HepG2 (cell line): ENCODE data around the gene PSMB11. TPM values are rescaled to one million over a fixed set of nuclear protein-coding genes. Genes with fewer than 3 reads are reported as not detected.
A peak's percentile ranks its signal among the peaks of the same experiment; 100 is the strongest.

ENCODE experiments used
- ATAD3A ChIP-seq: sonication (generic); formaldehyde crosslinking; IDR thresholded peaks from 2 replicates; pipeline ENCODE4 v1.4.0; 2020; ENCODE audit warnings: missing genetic modification reagents
- ATF3 ChIP-seq: sonication (generic); formaldehyde crosslinking; IDR thresholded peaks from 2 replicates; pipeline ENCODE4 v1.4.0; 2020; ENCODE audit warnings: missing genetic modification reagents
- ELK4 ChIP-seq: sonication (generic); formaldehyde crosslinking; IDR thresholded peaks from 2 replicates; pipeline ENCODE4 v1.9.0; 2021; ENCODE audit warnings: missing genetic modification reagents, borderline replicate concordance
- KDM2A ChIP-seq: sonication (generic); formaldehyde crosslinking; IDR thresholded peaks from 2 replicates; pipeline ENCODE4 v1.4.0; 2020; ENCODE audit warnings: low read depth, missing genetic modification reagents, borderline replicate concordance
- KMT2A ChIP-seq: sonication (generic); formaldehyde crosslinking; IDR thresholded peaks from 2 replicates; pipeline ENCODE4 v1.4.0; 2020; ENCODE audit warnings: missing genetic modification reagents
- PATZ1 ChIP-seq: sonication (generic); formaldehyde crosslinking; IDR thresholded peaks from 2 replicates; pipeline ENCODE4 v1.4.0; 2020; ENCODE audit warnings: missing genetic modification reagents
- PRDM4 ChIP-seq: sonication (generic); formaldehyde crosslinking; IDR thresholded peaks from 2 replicates; pipeline ENCODE4 v1.9.0; 2021; ENCODE audit warnings: missing genetic modification reagents, borderline replicate concordance
- ZBTB38 ChIP-seq: sonication (generic); formaldehyde crosslinking; IDR thresholded peaks from 2 replicates; pipeline ENCODE4 v1.5.1; 2020; ENCODE audit warnings: mild to moderate bottlenecking, missing genetic modification reagents
- ZNF318 ChIP-seq: sonication (generic); formaldehyde crosslinking; IDR thresholded peaks from 2 replicates; pipeline ENCODE4 v1.4.0; 2020; ENCODE audit warnings: mild to moderate bottlenecking, missing genetic modification reagents
- ZNF720 ChIP-seq: sonication (generic); formaldehyde crosslinking; IDR thresholded peaks from 2 replicates; pipeline ENCODE4 v1.4.0; 2020; ENCODE audit warnings: missing genetic modification reagents
- polyA plus RNA-seq, 8 experiments: library from polyadenylated mRNA; depleted of rRNA in 3 of 8; stranded (reverse) in 7 of 8; unstranded in 1 of 8; fragments of >200 nt; fragmentation: Illumina TruSeq in 4 of 8; extraction: Trizol in 4 of 8; gene quantifications; 2 replicates each; pipeline versions ENCODE4 v1.2.1 to v1.2.3, GENCODE V29; 2011 to 2016; ENCODE audit warnings: low read depth in 4 of 8, missing spikeins in 1 of 8, mixed read lengths in 1 of 8; ENCODE audit not compliant: insufficient read depth in 1 of 8
- total RNA-seq, 5 experiments: library from RNA; depleted of rRNA; stranded (reverse); fragments of >200 nt; fragmentation: Illumina TruSeq; extraction: Trizol; gene quantifications; 2 replicates each; pipeline ENCODE4 v1.2.3, GENCODE V29; 2016; ENCODE audit warnings: low read depth in 1 of 5

The PSMB11 gene
- total and polyA plus RNA-seq, 2 of the 13 experiments (the other 11 are each of a cell fraction or from before 2014, with no cell fraction given), result not detected

- TF ChIP-seq PATZ1 (CRISPR knock-in tag), result peak; percentile 29; the same call in 1 of the 2 replicates
- 0 out of 2 replicates have a peak, but pooled peaks have one; percentile 77 for TF ChIP-seq PRDM4
- 0 out of 2 replicates have a peak, but pooled peaks have one; percentile 39 for TF ChIP-seq ZNF318 (CRISPR knock-in tag)
- TF ChIP-seq ELK4 (CRISPR knock-in tag), result no peak
- TF ChIP-seq ZBTB38 (CRISPR knock-in tag), result peak; percentile 98
- TF ChIP-seq KDM2A (CRISPR knock-in tag), result 0 out of 2 replicates have a peak, but pooled peaks have one; percentile 39
- peak; percentile 89; the same call in 1 of the 2 replicates for TF ChIP-seq ATAD3A
- TF ChIP-seq KMT2A, result 0 out of 2 replicates have a peak, but pooled peaks have one; percentile 42
- no peak for TF ChIP-seq ATF3 (CRISPR knock-in tag)
- TF ChIP-seq ZNF720, result 0 out of 2 replicates have a peak, but pooled peaks have one; percentile 76
Observed at GRCh38 chr14:23033251-23033727, 8.7 kb upstream of the PSMB11 start (continued).
